Lower lobe of right lung (tissue), 2 donors: ENCODE results near the gene INPPL1. TPM values are rescaled to one million over a fixed set of nuclear protein-coding genes. Genes with fewer than 3 reads are reported as not detected.
A peak's percentile ranks its signal among the peaks of the same experiment; 100 is the strongest.
"Not testable (repeated sequence)": the region's sequence is repeated elsewhere in the genome, so short reads cannot be mapped to it uniquely, and the experiment has no call there.

Experiments
- ATAC-seq, 2 donors: fragments of 200-7000 bp; cut with Tn5 transposase; one replicate each; pipeline ENCODE4 v1.9.1; 2020 to 2022; ENCODE audit warnings: mild to moderate bottlenecking in 2 of 2, moderate library complexity in 2 of 2
- DNase-seq: peaks from one replicate; pipeline ENCODE4 v3.0.0-alpha.2; 2020
- H3K27ac ChIP-seq: fragments of 200-600 bp; one replicate; pipeline ENCODE4 v1.8.0; 2022
- H3K27me3 ChIP-seq: fragments of 200-600 bp; one replicate; pipeline ENCODE4 v1.8.0; 2022; ENCODE audit warnings: low read depth
- H3K36me3 ChIP-seq: fragments of 200-600 bp; one replicate; pipeline ENCODE4 v1.8.0; 2022; ENCODE audit warnings: mild to moderate bottlenecking
- H3K4me1 ChIP-seq: fragments of 200-600 bp; one replicate; pipeline ENCODE4 v1.8.0; 2022
- H3K4me3 ChIP-seq: fragments of 200-600 bp; one replicate; pipeline ENCODE4 v1.8.0; 2022; ENCODE audit warnings: mild to moderate bottlenecking
- H3K9me3 ChIP-seq: fragments of 200-600 bp; one replicate; pipeline ENCODE4 v1.8.0; 2022
- CTCF ChIP-seq: fragments of 200-600 bp; IDR thresholded peaks from one replicate; pipeline ENCODE4 v1.8.0; 2022; ENCODE audit warnings: antibody characterized with exemption, mild to moderate bottlenecking
- intact Hi-C: fragments of 100-400 bp; cut with DNase I; formaldehyde crosslinking; loops from one replicate; pipeline ENCODE4 v1.11.0; 2022
- total RNA-seq: library from RNA; stranded (reverse); fragmentation: NEBNext Ultra II Directional; extraction: Animal tissue kit (Norgen Biotek cat#: 25700); gene quantifications from one replicate; pipeline ENCODE4 v1.2.1, GENCODE V29; 2021
- donor health status: DM: no; HTN: yes; CAD: no; lungs with severe emphysema.

The INPPL1 gene
- total RNA-seq, 1 donor from 2014 or later = 147 TPM

- ATAC-seq (no peak), DNase-seq (no peak)
- intact Hi-C loops = no loop called here
- no peak for TF ChIP-seq CTCF
- Histone ChIP-seq H3K4me3 (no peak overlapping the region), H3K27ac (no peak overlapping the region), H3K36me3 (no peaks in the 10 kb centered on the region), H3K9me3 (no peaks in the 10 kb centered on the region), H3K27me3 (no peaks in the 10 kb centered on the region), H3K4me1 (no peaks in the 10 kb centered on the region)
These were observed 22.0 kb upstream of the INPPL1 start for GRCh38 chr11:72202571-72202970.

- no peak for DNase-seq
- TF ChIP-seq CTCF = no peak
- Histone ChIP-seq H3K9me3 (no peaks in the 10 kb centered on the region), H3K4me1 (no peaks in the 10 kb centered on the region), H3K4me3 (no peak overlapping the region), H3K27ac (no peak overlapping the region), H3K36me3 (no peaks in the 10 kb centered on the region), H3K27me3 (no peaks in the 10 kb centered on the region)
- ATAC-seq = no peak
- intact Hi-C loops = no loop called here
These were observed 21.4 kb upstream of the INPPL1 start for GRCh38 chr11:72203163-72203562.

- H3K27me3 ChIP-seq = no peaks in the 10 kb centered on the region
- peaks cover 7% of the 10 kb centered on the region for H3K4me1 ChIP-seq
- no peaks in the 10 kb centered on the region for H3K9me3 ChIP-seq
- intact Hi-C loops = no loop called here
- ATAC-seq = no peak
- no peak overlapping the region for H3K4me3 ChIP-seq
- H3K36me3 ChIP-seq = no peaks in the 10 kb centered on the region
- DNase-seq = no peak
- H3K27ac ChIP-seq = no peak overlapping the region
- no peak for TF ChIP-seq CTCF
These were observed 19.7 kb upstream of the INPPL1 start for GRCh38 chr11:72204886-72205285.

GRCh38 chr11:72206794-72207193 is 17.8 kb upstream of the INPPL1 start:
- H3K27ac ChIP-seq, H3K36me3 ChIP-seq, H3K4me1 ChIP-seq, H3K9me3 ChIP-seq, intact Hi-C loops, ATAC-seq, H3K4me3 ChIP-seq, DNase-seq, H3K27me3 ChIP-seq: not testable (repeated sequence)

GRCh38 chr11:72208281-72208680 is 16.3 kb upstream of the INPPL1 start:
- H3K36me3 ChIP-seq = no peaks in the 10 kb centered on the region
- TF ChIP-seq CTCF = no peak
- no peak for DNase-seq
- no peak overlapping the region for H3K4me3 ChIP-seq
- H3K27ac ChIP-seq = no peak overlapping the region
- H3K27me3 ChIP-seq = no peaks in the 10 kb centered on the region
- intact Hi-C loops = no loop called here
- peak; percentile 67 to 78 for ATAC-seq
- H3K4me1 ChIP-seq = peaks cover 7% of the 10 kb centered on the region
- no peaks in the 10 kb centered on the region for H3K9me3 ChIP-seq

GRCh38 chr11:72209101-72209500 is 15.5 kb upstream of the INPPL1 start:
- Histone ChIP-seq H3K27me3 (no peaks in the 10 kb centered on the region), H3K9me3 (no peaks in the 10 kb centered on the region), H3K4me3 (no peak overlapping the region), H3K36me3 (no peaks in the 10 kb centered on the region), H3K4me1 (peaks cover 7% of the 10 kb centered on the region), H3K27ac (no peak overlapping the region)
- intact Hi-C loops = no loop called here
- no peak for DNase-seq
- ATAC-seq = peak; percentile 41 to 54
- no peak for TF ChIP-seq CTCF
